AG20443 (cell line): ENCODE measurements around the gene SMYD1.

ENCODE experiments used
- DNase-seq: peaks from one replicate; pipeline ENCODE4 v3.0.0; 2012; ENCODE audit warnings: low spot score, mixed read lengths

SMYD1 gene

GRCh38 chr2:88141952-88142351, 74.3 kb downstream of the SMYD1 start:
- DNase-seq, result no peak

GRCh38 chr2:88144271-88144670, 76.6 kb downstream of the SMYD1 start:
- DNase-seq, result no peak

GRCh38 chr2:88144914-88145497, 77.4 kb downstream of the SMYD1 start:
- no peak for DNase-seq

- no peak for DNase-seq
Observed at GRCh38 chr2:88146590-88146989, 79.0 kb downstream of the SMYD1 start.

GRCh38 chr2:88147145-88147544, 79.5 kb downstream of the SMYD1 start:
- no peak for DNase-seq

- no peak for DNase-seq
Observed at GRCh38 chr2:88148929-88149438, 81.4 kb downstream of the SMYD1 start.

GRCh38 chr2:88159481-88159880, 91.9 kb downstream of the SMYD1 start:
- DNase-seq, result no peak

GRCh38 chr2:88159955-88160415, 92.4 kb downstream of the SMYD1 start:
- peak; percentile 78 for DNase-seq

- no peak for DNase-seq
Observed at GRCh38 chr2:88160517-88160916, 92.9 kb downstream of the SMYD1 start.

- DNase-seq, result no peak
Observed at GRCh38 chr2:88161446-88162244, 94.0 kb downstream of the SMYD1 start.
